Stimulated activated naive CD8-positive, alpha-beta T cell treated with anti-CD3 and anti-CD28 coated beads, Interleukin-15, amount 100 ng/mL, for 72 hours (primary cell): ENCODE results near the gene TTLL10.
A peak's percentile ranks its signal among the peaks of the same experiment; 100 is the strongest.
"Not testable (repeated sequence)": the region's sequence is repeated elsewhere in the genome, so short reads cannot be mapped to it uniquely, and the experiment has no call there.

ENCODE experiments used
- ATAC-seq: fragments of 150-1000 bp; cut with Tn5 transposase; 2 replicates; pipeline ENCODE4 v1.10.0; 2021; ENCODE audit warnings: mild to moderate bottlenecking, moderate library complexity
- DNase-seq, 2 donors: peaks; one replicate each; pipeline ENCODE4 v3.0.0; 2021 to 2022
- H3K27ac Mint-ChIP-seq, 2 donors: one replicate each; pipeline ENCODE4 v1.8.0; 2022; ENCODE audit warnings: mild to moderate bottlenecking in 2 of 2, mixed read lengths in 2 of 2, moderate library complexity in 2 of 2
- H3K27me3 Mint-ChIP-seq: one replicate; pipeline ENCODE4 v1.8.0; 2022; ENCODE audit warnings: mixed read lengths
- H3K4me1 Mint-ChIP-seq: one replicate; pipeline ENCODE4 v1.8.0; 2022; ENCODE audit warnings: mild to moderate bottlenecking, mixed read lengths
- H3K4me3 Mint-ChIP-seq, 2 donors: one replicate each; pipeline ENCODE4 v1.8.0; 2022; ENCODE audit warnings: mild to moderate bottlenecking in 2 of 2, mixed read lengths in 2 of 2, moderate library complexity in 1 of 2
- H3K9me3 Mint-ChIP-seq, 2 donors: one replicate each; pipeline ENCODE4 v1.8.0; 2022; ENCODE audit warnings: mixed read lengths in 2 of 2

TTLL10 gene

GRCh38 chr1:1183221-1183747 is 9.6 kb downstream of the TTLL10 start:
- DNase-seq, result no peak
- H3K27ac Mint-ChIP-seq, result no peak overlapping the region
- no peaks in the 10 kb centered on the region for H3K9me3 Mint-ChIP-seq
- peaks cover 19% of the 10 kb centered on the region for H3K4me1 Mint-ChIP-seq
- ATAC-seq, result no peak
- H3K4me3 Mint-ChIP-seq, result peak overlapping the region in 1 of 2 donors; percentile 62
- H3K27me3 Mint-ChIP-seq, result peaks cover 23% of the 10 kb centered on the region

- ATAC-seq (peak; percentile 3), DNase-seq (no peak)
- H3K27ac Mint-ChIP-seq, result peak overlapping the region in 1 of 2 donors; percentile 44
- H3K4me1 Mint-ChIP-seq, result peaks cover 19% of the 10 kb centered on the region
- no peaks in the 10 kb centered on the region for H3K9me3 Mint-ChIP-seq
- H3K27me3 Mint-ChIP-seq, result peaks cover 23% of the 10 kb centered on the region
- no peak overlapping the region for H3K4me3 Mint-ChIP-seq
These were observed 10.4 kb downstream of the TTLL10 start for GRCh38 chr1:1183833-1184775.

- Mint-ChIP-seq H3K4me3 (no peak overlapping the region), H3K4me1 (peaks cover 19% of the 10 kb centered on the region), H3K27me3 (peaks cover 23% of the 10 kb centered on the region), H3K27ac (no peak overlapping the region), H3K9me3 (no peaks in the 10 kb centered on the region)
- no peak for DNase-seq
- ATAC-seq, result no peak
These were observed 11.6 kb downstream of the TTLL10 start for GRCh38 chr1:1185101-1185765.

GRCh38 chr1:1187938-1188337 is 14.3 kb downstream of the TTLL10 start:
- no peak overlapping the region for H3K27ac Mint-ChIP-seq
- no peak for DNase-seq
- peaks cover 8 to 10% of the 10 kb centered on the region in 2 donors for H3K9me3 Mint-ChIP-seq
- no peak overlapping the region for H3K4me3 Mint-ChIP-seq
- H3K27me3 Mint-ChIP-seq, result peaks cover 8% of the 10 kb centered on the region
- H3K4me1 Mint-ChIP-seq, result peaks cover 7% of the 10 kb centered on the region
- no peak for ATAC-seq

- no peaks in the 10 kb centered on the region for H3K27me3 Mint-ChIP-seq
- ATAC-seq (no peak), DNase-seq (no peak)
- no peak overlapping the region for H3K4me3 Mint-ChIP-seq
- peaks cover 10% of the 10 kb centered on the region in 2 donors for H3K9me3 Mint-ChIP-seq
- H3K4me1 Mint-ChIP-seq, result no peaks in the 10 kb centered on the region
- H3K27ac Mint-ChIP-seq, result no peak overlapping the region
These were observed 15.4 kb downstream of the TTLL10 start for GRCh38 chr1:1189111-1189510.

- Mint-ChIP-seq H3K27ac (no peak overlapping the region), H3K4me3 (no peak overlapping the region), H3K9me3 (peaks cover 22% of the 10 kb centered on the region in 2 donors), H3K4me1 (no peaks in the 10 kb centered on the region), H3K27me3 (no peaks in the 10 kb centered on the region)
- DNase-seq (no peak), ATAC-seq (no peak)
These were observed 18.1 kb downstream of the TTLL10 start for GRCh38 chr1:1191734-1192133.

- Mint-ChIP-seq H3K27me3 (no peaks in the 10 kb centered on the region), H3K9me3 (peaks cover 22% of the 10 kb centered on the region in 2 donors), H3K4me3 (no peak overlapping the region), H3K4me1 (peaks cover 7% of the 10 kb centered on the region), H3K27ac (no peak overlapping the region)
- ATAC-seq (no peak), DNase-seq (no peak)
These were observed 21.0 kb downstream of the TTLL10 start for GRCh38 chr1:1194723-1195122.

GRCh38 chr1:1195726-1196125 is 22.0 kb downstream of the TTLL10 start:
- H3K4me3 Mint-ChIP-seq, ATAC-seq, DNase-seq, H3K27me3 Mint-ChIP-seq: not testable (repeated sequence)
- Mint-ChIP-seq H3K9me3 (peaks cover 22% of the 10 kb centered on the region in 2 donors), H3K4me1 (peaks cover 17% of the 10 kb centered on the region), H3K27ac (peak overlapping the region in 1 of 2 donors; percentile 59)

GRCh38 chr1:1196431-1197187 is 22.9 kb downstream of the TTLL10 start:
- H3K4me3 Mint-ChIP-seq, result no peak overlapping the region
- H3K9me3 Mint-ChIP-seq, result peaks cover 19 to 22% of the 10 kb centered on the region in 2 donors
- H3K27ac Mint-ChIP-seq, result no peak overlapping the region
- peaks cover 18% of the 10 kb centered on the region for H3K4me1 Mint-ChIP-seq
- DNase-seq (no peak), ATAC-seq (no peak)
- no peaks in the 10 kb centered on the region for H3K27me3 Mint-ChIP-seq

- H3K27ac Mint-ChIP-seq, result no peak overlapping the region
- peaks cover 18% of the 10 kb centered on the region for H3K4me1 Mint-ChIP-seq
- ATAC-seq (no peak), DNase-seq (no peak)
- peaks cover 14 to 16% of the 10 kb centered on the region in 2 donors for H3K9me3 Mint-ChIP-seq
- H3K27me3 Mint-ChIP-seq, result no peaks in the 10 kb centered on the region
- no peak overlapping the region for H3K4me3 Mint-ChIP-seq
These were observed 23.5 kb downstream of the TTLL10 start for GRCh38 chr1:1197188-1197500.

GRCh38 chr1:1197551-1198422 is 24.1 kb downstream of the TTLL10 start:
- Mint-ChIP-seq H3K9me3 (peaks cover 11 to 15% of the 10 kb centered on the region in 2 donors), H3K27ac (peak overlapping the region in 1 of 2 donors; percentile 48), H3K4me1 (peaks cover 18% of the 10 kb centered on the region), H3K4me3 (no peak overlapping the region), H3K27me3 (no peaks in the 10 kb centered on the region)
- DNase-seq (no peak), ATAC-seq (no peak)

- no peak overlapping the region for H3K4me3 Mint-ChIP-seq
- H3K4me1 Mint-ChIP-seq, result peaks cover 18% of the 10 kb centered on the region
- no peak for ATAC-seq
- peaks cover 11 to 15% of the 10 kb centered on the region in 2 donors for H3K9me3 Mint-ChIP-seq
- no peaks in the 10 kb centered on the region for H3K27me3 Mint-ChIP-seq
- DNase-seq, result no peak
- no peak overlapping the region for H3K27ac Mint-ChIP-seq
These were observed 24.9 kb downstream of the TTLL10 start for GRCh38 chr1:1198423-1199140.

- peak overlapping the region in 1 of 2 donors; percentile 64 for H3K27ac Mint-ChIP-seq
- no peaks in the 10 kb centered on the region for H3K27me3 Mint-ChIP-seq
- DNase-seq (no peak), ATAC-seq (no peak)
- peaks cover 26% of the 10 kb centered on the region for H3K4me1 Mint-ChIP-seq
- H3K4me3 Mint-ChIP-seq, result peak overlapping the region; percentile 49 to 83
- peaks cover 9 to 10% of the 10 kb centered on the region in 2 donors for H3K9me3 Mint-ChIP-seq
These were observed 25.7 kb downstream of the TTLL10 start for GRCh38 chr1:1199141-1199960.
